ENCODE results near the gene MAF. TPM values are rescaled to one million over a fixed set of nuclear protein-coding genes. Genes with fewer than 3 reads are reported as not detected.

Gene MAF
- total and polyA plus RNA-seq, 10 donors: 8.8 to 107 (median 60.6) TPM

DNA sequence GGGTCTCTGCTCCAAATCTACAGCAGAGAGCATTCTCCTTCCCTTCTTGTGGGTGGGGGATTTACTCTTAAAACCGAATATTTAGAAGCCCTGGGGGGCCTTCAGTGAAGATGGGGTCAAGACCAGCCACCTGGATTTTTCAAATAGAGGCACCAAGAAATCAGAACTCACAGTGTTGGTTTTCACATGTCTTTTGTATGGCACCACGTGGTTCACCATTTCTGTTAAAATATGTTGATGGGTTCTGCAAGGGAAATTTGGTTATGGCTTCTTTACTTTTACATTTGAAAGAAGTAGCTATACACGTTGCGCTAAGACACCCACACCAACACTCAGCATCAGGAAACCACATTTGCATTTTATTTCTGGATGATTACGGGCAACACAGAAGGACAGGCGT is 17.7 kb downstream of the MAF start:
- no peaks in the 10 kb centered on the region for H3K36me3 ChIP-seq
- no peaks in the 10 kb centered on the region for H3K9me3 ChIP-seq
- H3K27me3 ChIP-seq (replicated peaks in 1 of 7): peaks cover 0 to 9% (median 0%) of the 10 kb centered on the region in 7 donors
- H3K4me3 ChIP-seq: no peak overlapping the region
- 64 to 84% (median 74%) methylated on average over 6 of the region's 6 CpGs for WGBS, 5 donors
- no peak overlapping the region for H3K27ac ChIP-seq
- H3K4me1 ChIP-seq: no peaks in the 10 kb centered on the region
- TF ChIP-seq POLR2A (IDR thresholded peaks at IDR 0.05): no peak
- no peak for TF ChIP-seq POLR2AphosphoS5 (IDR thresholded peaks at IDR 0.05)
- TF ChIP-seq, protein P1, sequence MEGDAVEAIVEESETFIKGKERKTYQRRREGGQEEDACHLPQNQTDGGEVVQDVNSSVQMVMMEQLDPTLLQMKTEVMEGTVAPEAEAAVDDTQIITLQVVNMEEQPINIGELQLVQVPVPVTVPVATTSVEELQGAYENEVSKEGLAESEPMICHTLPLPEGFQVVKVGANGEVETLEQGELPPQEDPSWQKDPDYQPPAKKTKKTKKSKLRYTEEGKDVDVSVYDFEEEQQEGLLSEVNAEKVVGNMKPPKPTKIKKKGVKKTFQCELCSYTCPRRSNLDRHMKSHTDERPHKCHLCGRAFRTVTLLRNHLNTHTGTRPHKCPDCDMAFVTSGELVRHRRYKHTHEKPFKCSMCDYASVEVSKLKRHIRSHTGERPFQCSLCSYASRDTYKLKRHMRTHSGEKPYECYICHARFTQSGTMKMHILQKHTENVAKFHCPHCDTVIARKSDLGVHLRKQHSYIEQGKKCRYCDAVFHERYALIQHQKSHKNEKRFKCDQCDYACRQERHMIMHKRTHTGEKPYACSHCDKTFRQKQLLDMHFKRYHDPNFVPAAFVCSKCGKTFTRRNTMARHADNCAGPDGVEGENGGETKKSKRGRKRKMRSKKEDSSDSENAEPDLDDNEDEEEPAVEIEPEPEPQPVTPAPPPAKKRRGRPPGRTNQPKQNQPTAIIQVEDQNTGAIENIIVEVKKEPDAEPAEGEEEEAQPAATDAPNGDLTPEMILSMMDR (IDR thresholded peaks at IDR 0.05 in 8 of 11, conservative IDR thresholded peaks at IDR 0.05 in 3 of 11): no peak
- intact Hi-C loops (cut with DNase I; ENCODE audit: low total_unique reads): no loop called here
- no peak for DNase-seq

DNA sequence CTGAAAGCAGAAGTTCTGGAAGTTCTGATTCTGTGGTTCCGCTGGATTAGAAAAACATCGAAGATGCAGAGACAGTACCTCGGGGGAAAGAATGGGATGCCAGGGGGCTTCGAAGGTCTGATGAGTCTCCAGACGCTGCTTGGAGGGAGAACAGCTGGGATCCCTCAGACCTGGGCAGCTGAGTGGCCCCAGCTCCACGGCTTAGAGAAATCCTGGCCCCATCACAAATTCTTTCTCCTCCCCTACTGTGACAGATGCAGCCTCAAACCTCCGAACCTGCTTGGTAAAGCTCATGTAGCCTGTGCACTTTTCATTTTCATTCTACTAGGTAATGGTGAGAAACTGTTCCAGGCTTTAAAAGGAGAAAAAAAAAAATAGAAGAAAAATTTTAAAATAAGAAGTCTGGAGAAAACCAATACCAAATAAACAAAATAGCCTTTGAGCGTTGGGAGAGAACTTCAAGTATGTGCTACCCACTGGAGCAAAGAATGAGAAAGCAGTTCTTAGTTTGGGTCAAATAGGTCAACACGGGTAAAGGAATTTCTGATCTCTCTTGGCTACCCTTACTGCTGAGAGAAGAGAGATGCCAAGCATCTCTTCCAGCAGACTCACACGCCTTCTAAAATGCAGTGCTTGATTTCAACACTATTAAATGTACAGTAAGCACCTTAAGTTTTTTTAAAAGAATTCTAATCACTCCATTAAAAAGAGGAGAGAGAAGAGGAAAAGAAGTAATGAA is 19.9 kb downstream of the MAF start:
- no peaks in the 10 kb centered on the region for H3K9me3 ChIP-seq
- H3K27me3 ChIP-seq (replicated peaks in 1 of 7): peaks cover 0 to 11% (median 0%) of the 10 kb centered on the region in 7 donors
- H3K36me3 ChIP-seq: no peaks in the 10 kb centered on the region
- TF ChIP-seq POLR2AphosphoS5 (IDR thresholded peaks at IDR 0.05): no peak
- TF ChIP-seq, protein P1 (IDR thresholded peaks at IDR 0.05 in 8 of 11, conservative IDR thresholded peaks at IDR 0.05 in 3 of 11): no peak
- TF ChIP-seq POLR2A (IDR thresholded peaks at IDR 0.05): no peak
- WGBS, 5 donors: 69 to 81% (median 77%) methylated on average over 10 of the region's 10 CpGs
- no peaks in the 10 kb centered on the region for H3K4me1 ChIP-seq
- intact Hi-C loops (cut with DNase I; ENCODE audit: low total_unique reads): no loop called here
- no peak overlapping the region for H3K27ac ChIP-seq
- no peak for DNase-seq
- H3K4me3 ChIP-seq: no peak overlapping the region

DNA sequence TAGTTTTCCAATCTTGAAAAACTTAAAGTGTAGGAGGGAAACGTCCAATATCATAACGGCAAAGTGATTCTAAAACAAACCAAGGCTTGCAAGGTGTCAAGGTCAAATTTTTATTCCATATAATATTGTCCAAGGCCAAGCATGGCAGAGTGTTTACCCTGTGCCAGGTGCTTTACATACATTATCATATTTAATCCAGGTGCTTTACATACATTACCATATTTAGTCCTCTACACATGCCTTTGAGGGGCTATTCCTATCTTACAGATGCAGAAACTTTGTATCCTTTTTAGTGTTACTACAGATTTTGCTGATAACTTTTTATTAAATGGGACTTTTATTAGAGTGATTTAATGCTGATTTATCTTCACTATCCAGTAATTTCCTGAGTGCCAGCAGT is 23.9 kb downstream of the MAF start:
- 69 to 91% (median 87%) methylated on average over 2 of the region's 2 CpGs for WGBS, 5 donors
- Histone ChIP-seq H3K9me3 (no peaks in the 10 kb centered on the region), H3K4me3 (no peak overlapping the region), H3K4me1 (peaks cover 0 to 4% (median 0%) of the 10 kb centered on the region in 6 donors), H3K36me3 (no peaks in the 10 kb centered on the region), H3K27ac (no peak overlapping the region), H3K27me3 (replicated peaks in 1 of 7) (peaks cover 0 to 11% (median 0%) of the 10 kb centered on the region in 7 donors)
- intact Hi-C loops (cut with DNase I; ENCODE audit: low total_unique reads): no loop called here
- TF ChIP-seq, protein P1 (IDR thresholded peaks at IDR 0.05 in 8 of 11, conservative IDR thresholded peaks at IDR 0.05 in 3 of 11): no peak
- TF ChIP-seq POLR2A (IDR thresholded peaks at IDR 0.05): no peak
- no peak for TF ChIP-seq POLR2AphosphoS5 (IDR thresholded peaks at IDR 0.05)
- no peak for DNase-seq

DNA sequence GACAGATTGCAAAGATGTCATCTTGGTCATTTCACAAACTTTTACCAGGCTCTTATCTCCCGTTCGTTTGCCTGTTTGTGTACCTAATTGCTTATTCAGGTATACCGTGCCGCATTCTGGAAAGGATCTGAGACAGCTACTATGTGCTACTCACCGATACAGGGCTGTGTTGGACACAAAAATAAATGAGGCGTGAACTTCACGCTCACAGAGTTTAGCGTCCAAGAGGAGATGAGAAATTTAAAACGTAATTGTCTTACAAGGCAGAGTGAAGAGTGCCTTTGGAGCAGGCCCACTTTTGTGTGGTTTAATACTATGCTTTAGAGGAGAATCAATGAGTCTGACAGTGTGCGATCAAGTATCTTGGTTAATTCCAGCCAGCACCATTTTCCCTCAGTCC is 26.7 kb downstream of the MAF start:
- H3K27me3 ChIP-seq (replicated peaks in 1 of 7): peaks cover 0 to 7% (median 0%) of the 10 kb centered on the region in 7 donors
- H3K36me3 ChIP-seq: no peaks in the 10 kb centered on the region
- H3K27ac ChIP-seq: no peak overlapping the region
- no peaks in the 10 kb centered on the region for H3K9me3 ChIP-seq
- peaks cover 0 to 11% (median 0%) of the 10 kb centered on the region in 6 donors for H3K4me1 ChIP-seq
- TF ChIP-seq POLR2A (IDR thresholded peaks at IDR 0.05): no peak
- TF ChIP-seq, protein P1 (IDR thresholded peaks at IDR 0.05 in 8 of 11, conservative IDR thresholded peaks at IDR 0.05 in 3 of 11): no peak
- TF ChIP-seq POLR2AphosphoS5 (IDR thresholded peaks at IDR 0.05): no peak
- no peak overlapping the region for H3K4me3 ChIP-seq
- DNase-seq: no peak
- WGBS, 5 donors: 83 to 93% (median 92%) methylated on average over 10 of the region's 10 CpGs
- intact Hi-C loops (cut with DNase I; ENCODE audit: low total_unique reads): no loop called here
